Mesothelial cell of epicardium (in vitro differentiated cells): Measurements from ENCODE around the gene CASP3. TPM values are rescaled to one million over a fixed set of nuclear protein-coding genes. Genes with fewer than 3 reads are reported as not detected.
"Not testable (repeated sequence)": the region's sequence is repeated elsewhere in the genome, so short reads cannot be mapped to it uniquely, and the experiment has no call there.

Experiments
- DNase-seq, 2 experiments: peaks; one replicate each; pipeline ENCODE4 v3.0.0; 2021; ENCODE audit warnings: low spot score in 2 of 2; ENCODE audit not compliant: unreplicated experiment in 2 of 2
- H3K27ac Mint-ChIP-seq: 2 replicates; pipeline ENCODE4 v1.8.0; 2021; ENCODE audit warnings: mixed read lengths
- H3K27me3 Mint-ChIP-seq: 2 replicates; pipeline ENCODE4 v1.8.0; 2021; ENCODE audit warnings: low read depth, mixed read lengths
- H3K36me3 Mint-ChIP-seq: 2 replicates; pipeline ENCODE4 v1.8.0; 2021; ENCODE audit warnings: mixed read lengths
- H3K4me1 Mint-ChIP-seq: 2 replicates; pipeline ENCODE4 v1.8.0; 2021; ENCODE audit warnings: mixed read lengths
- H3K4me3 Mint-ChIP-seq: 2 replicates; pipeline ENCODE4 v1.8.0; 2021; ENCODE audit warnings: mild to moderate bottlenecking, moderate library complexity, mixed read lengths
- H3K9me3 Mint-ChIP-seq: 2 replicates; pipeline ENCODE4 v1.8.0; 2021; ENCODE audit warnings: mixed read lengths
- CTCF ChIP-seq: fragments of 200-600 bp; sonication (generic); IDR thresholded peaks from one replicate; pipeline ENCODE4 v1.5.0; 2021; ENCODE audit warnings: antibody characterized with exemption; ENCODE audit not compliant: unreplicated experiment
- total RNA-seq: library from RNA; stranded (reverse); gene quantifications from 3 replicates; pipeline ENCODE4 v1.2.1, GENCODE V29; 2021

CASP3 gene
- total RNA-seq, 1 donor from 2014 or later, result 21.0 TPM

GRCh38 chr4:184664445-184665210, 15.4 kb upstream of the CASP3 start:
- H3K9me3 Mint-ChIP-seq, result no peaks in the 10 kb centered on the region
- TF ChIP-seq CTCF, result no peak
- no peak overlapping the region for H3K4me3 Mint-ChIP-seq
- H3K27ac Mint-ChIP-seq, result no peak overlapping the region
- peaks cover 21% of the 10 kb centered on the region for H3K36me3 Mint-ChIP-seq
- no peaks in the 10 kb centered on the region for H3K4me1 Mint-ChIP-seq
- DNase-seq, result no peak
- H3K27me3 Mint-ChIP-seq, result no peaks in the 10 kb centered on the region

GRCh38 chr4:184662236-184662635, 13.0 kb upstream of the CASP3 start:
- Mint-ChIP-seq H3K4me1 (no peaks in the 10 kb centered on the region), H3K27ac (no peak overlapping the region), H3K9me3 (no peaks in the 10 kb centered on the region), H3K27me3 (no peaks in the 10 kb centered on the region), H3K4me3 (no peak overlapping the region), H3K36me3 (peaks cover 14% of the 10 kb centered on the region)
- no peak for DNase-seq
- no peak for TF ChIP-seq CTCF

- Mint-ChIP-seq H3K4me3 (no peak overlapping the region), H3K9me3 (no peaks in the 10 kb centered on the region), H3K27ac (no peak overlapping the region), H3K36me3 (peaks cover 11% of the 10 kb centered on the region), H3K4me1 (no peaks in the 10 kb centered on the region), H3K27me3 (no peaks in the 10 kb centered on the region)
- TF ChIP-seq CTCF, result no peak
- no peak for DNase-seq
These were observed 11.7 kb upstream of the CASP3 start for GRCh38 chr4:184660978-184661377.

GRCh38 chr4:184657820-184658219, 8.6 kb upstream of the CASP3 start:
- not testable (repeated sequence) for H3K9me3 Mint-ChIP-seq, H3K27me3 Mint-ChIP-seq, H3K27ac Mint-ChIP-seq, H3K4me1 Mint-ChIP-seq, DNase-seq, H3K4me3 Mint-ChIP-seq
- peaks cover 12% of the 10 kb centered on the region for H3K36me3 Mint-ChIP-seq

GRCh38 chr4:184657144-184657543, 7.9 kb upstream of the CASP3 start:
- no peak for DNase-seq
- no peak overlapping the region for H3K27ac Mint-ChIP-seq
- H3K4me1 Mint-ChIP-seq, result no peaks in the 10 kb centered on the region
- H3K27me3 Mint-ChIP-seq, result no peaks in the 10 kb centered on the region
- H3K36me3 Mint-ChIP-seq, result peaks cover 12% of the 10 kb centered on the region
- no peak for TF ChIP-seq CTCF
- no peaks in the 10 kb centered on the region for H3K9me3 Mint-ChIP-seq
- no peak overlapping the region for H3K4me3 Mint-ChIP-seq

GRCh38 chr4:184655889-184656869, 6.9 kb upstream of the CASP3 start:
- H3K4me3 Mint-ChIP-seq, result no peak overlapping the region
- H3K27me3 Mint-ChIP-seq, result no peaks in the 10 kb centered on the region
- TF ChIP-seq CTCF, result no peak
- peaks cover 3% of the 10 kb centered on the region for H3K4me1 Mint-ChIP-seq
- H3K36me3 Mint-ChIP-seq, result peaks cover 12% of the 10 kb centered on the region
- DNase-seq, result no peak
- no peaks in the 10 kb centered on the region for H3K9me3 Mint-ChIP-seq
- H3K27ac Mint-ChIP-seq, result no peak overlapping the region
